Loucy (cell line): ENCODE data around the gene VTI1B.
"Not testable (repeated sequence)": the region's sequence is repeated elsewhere in the genome, so short reads cannot be mapped to it uniquely, and the experiment has no call there.

Experiments
- H2AFZ ChIP-seq: fragments of 200-600 bp; sonication (generic); 2 replicates; pipeline ENCODE4 v1.6.0; 2016; ENCODE audit warnings: antibody characterized with exemption, mild to moderate bottlenecking, low read length, moderate library complexity
- H3F3A ChIP-seq: fragments of 200-600 bp; 2 replicates; pipeline ENCODE4 v1.6.0; 2016; ENCODE audit warnings: antibody characterized with exemption, low read depth, mild to moderate bottlenecking
- H3K27me3 ChIP-seq: fragments of 200-600 bp; sonication (generic); 2 replicates; pipeline ENCODE4 v1.6.1; 2014; ENCODE audit warnings: low read length, mild to moderate bottlenecking; ENCODE audit not compliant: insufficient read depth, poor library complexity, severe bottlenecking
- H3K36me3 ChIP-seq: fragments of 200-600 bp; sonication (generic); 2 replicates; pipeline ENCODE4 v1.6.1; 2016; ENCODE audit warnings: low read length; ENCODE audit not compliant: insufficient read depth
- H3K4me1 ChIP-seq: fragments of 200-600 bp; sonication (generic); 2 replicates; pipeline ENCODE4 v1.5.1; 2014; ENCODE audit warnings: low read length, mild to moderate bottlenecking; ENCODE audit not compliant: insufficient read depth, poor library complexity, severe bottlenecking
- H3K4me2 ChIP-seq: fragments of 200-600 bp; sonication (generic); 2 replicates; pipeline ENCODE4 v1.6.0; 2014; ENCODE audit warnings: antibody characterized with exemption, low read length, low read depth, mild to moderate bottlenecking; ENCODE audit not compliant: poor library complexity, severe bottlenecking
- H3K4me3 ChIP-seq: fragments of 200-600 bp; sonication (generic); 2 replicates; pipeline ENCODE4 v1.5.1; 2014; ENCODE audit warnings: low read length, mild to moderate bottlenecking, mixed read lengths; ENCODE audit not compliant: poor library complexity, severe bottlenecking
- H3K79me2 ChIP-seq: fragments of 200-600 bp; sonication (generic); 2 replicates; pipeline ENCODE4 v1.6.1; 2014; ENCODE audit warnings: low read length; ENCODE audit not compliant: insufficient read depth
- H3K9ac ChIP-seq: fragments of 200-600 bp; sonication (generic); 2 replicates; pipeline ENCODE4 v1.6.0; 2014; ENCODE audit warnings: mild to moderate bottlenecking, low read depth, low read length, moderate library complexity; ENCODE audit not compliant: poor library complexity, severe bottlenecking
- H3K9me2 ChIP-seq: fragments of 200-600 bp; sonication (generic); replicated peaks from 2 replicates; pipeline ENCODE4 v1.6.1; 2016; ENCODE audit warnings: low read depth, low read length, mixed read lengths
- H3K9me3 ChIP-seq: fragments of 200-600 bp; sonication (generic); 2 replicates; pipeline ENCODE4 v1.6.1; 2014; ENCODE audit warnings: mild to moderate bottlenecking, antibody characterized with exemption, low read length, low read depth; ENCODE audit not compliant: insufficient read depth
- H4K20me1 ChIP-seq: fragments of 200-600 bp; sonication (generic); 2 replicates; pipeline ENCODE4 v1.6.0; 2014; ENCODE audit warnings: antibody characterized with exemption, low read length, mild to moderate bottlenecking; ENCODE audit not compliant: insufficient read depth, poor library complexity, severe bottlenecking
- EZH2phosphoT487 ChIP-seq: fragments of 200-600 bp; IDR thresholded peaks from 2 replicates; pipeline ENCODE4 v1.6.1; 2018; ENCODE audit warnings: antibody characterized with exemption, mild to moderate bottlenecking, moderate library complexity, borderline replicate concordance
- TF ChIP-seq, protein P1 (sequence below): fragments of 200-600 bp; sonication (generic); conservative IDR thresholded peaks from 2 replicates; pipeline ENCODE4 v1.5.1; 2014; ENCODE audit warnings: mild to moderate bottlenecking, antibody characterized with exemption, low read length

The VTI1B gene

GRCh38 chr14:67704484-67705089 is 30.2 kb upstream of the VTI1B start:
- H3K9me3 ChIP-seq, result peaks cover 8% of the 10 kb centered on the region; the same call in 1 of the 2 replicates
- no peak overlapping the region for H3K4me3 ChIP-seq
- H3K36me3 ChIP-seq, result no peaks in the 10 kb centered on the region
- no peaks in the 10 kb centered on the region for H3K79me2 ChIP-seq
- H3K4me1 ChIP-seq, result no peaks in the 10 kb centered on the region
- H3F3A ChIP-seq, result no peaks in the 10 kb centered on the region
- no peak overlapping the region for H3K9ac ChIP-seq
- no peak for TF ChIP-seq EZH2phosphoT487
- TF ChIP-seq, protein P1, sequence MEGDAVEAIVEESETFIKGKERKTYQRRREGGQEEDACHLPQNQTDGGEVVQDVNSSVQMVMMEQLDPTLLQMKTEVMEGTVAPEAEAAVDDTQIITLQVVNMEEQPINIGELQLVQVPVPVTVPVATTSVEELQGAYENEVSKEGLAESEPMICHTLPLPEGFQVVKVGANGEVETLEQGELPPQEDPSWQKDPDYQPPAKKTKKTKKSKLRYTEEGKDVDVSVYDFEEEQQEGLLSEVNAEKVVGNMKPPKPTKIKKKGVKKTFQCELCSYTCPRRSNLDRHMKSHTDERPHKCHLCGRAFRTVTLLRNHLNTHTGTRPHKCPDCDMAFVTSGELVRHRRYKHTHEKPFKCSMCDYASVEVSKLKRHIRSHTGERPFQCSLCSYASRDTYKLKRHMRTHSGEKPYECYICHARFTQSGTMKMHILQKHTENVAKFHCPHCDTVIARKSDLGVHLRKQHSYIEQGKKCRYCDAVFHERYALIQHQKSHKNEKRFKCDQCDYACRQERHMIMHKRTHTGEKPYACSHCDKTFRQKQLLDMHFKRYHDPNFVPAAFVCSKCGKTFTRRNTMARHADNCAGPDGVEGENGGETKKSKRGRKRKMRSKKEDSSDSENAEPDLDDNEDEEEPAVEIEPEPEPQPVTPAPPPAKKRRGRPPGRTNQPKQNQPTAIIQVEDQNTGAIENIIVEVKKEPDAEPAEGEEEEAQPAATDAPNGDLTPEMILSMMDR, result peak; percentile 83
- H3K4me2 ChIP-seq, result no peak overlapping the region
- H3K27me3 ChIP-seq, result no peaks in the 10 kb centered on the region
- H4K20me1 ChIP-seq, result no peaks in the 10 kb centered on the region
- H3K9me2 ChIP-seq, result no peaks in the 10 kb centered on the region
- H2AFZ ChIP-seq, result peak overlapping the region; percentile 66

- H2AFZ ChIP-seq, result peak overlapping the region; percentile 66
- no peak overlapping the region for H3K4me2 ChIP-seq
Observed at GRCh38 chr14:67703997-67704396, 29.6 kb upstream of the VTI1B start.

GRCh38 chr14:67701492-67701891 is 27.1 kb upstream of the VTI1B start, which contains the start of gene RDH12:
Gene RDH12, plus strand, starts transcription at chr14:67701886. Its CDS starts 20,757 bp downstream, at chr14:67722643.
- H3K9me3 ChIP-seq, H4K20me1 ChIP-seq, H3K36me3 ChIP-seq, H2AFZ ChIP-seq, H3K27me3 ChIP-seq, H3K9ac ChIP-seq, H3K79me2 ChIP-seq, H3K4me2 ChIP-seq, H3K4me3 ChIP-seq, H3K4me1 ChIP-seq, H3F3A ChIP-seq, H3K9me2 ChIP-seq: not testable (repeated sequence)

More at GRCh38 chr14:67703997-67704396, 29.6 kb upstream of the VTI1B start:
- Histone ChIP-seq H3K9me2 (no peaks in the 10 kb centered on the region), H3K27me3 (no peaks in the 10 kb centered on the region), H3K9me3 (peaks cover 6% of the 10 kb centered on the region; the same call in 1 of the 2 replicates), H3K4me3 (no peak overlapping the region), H3K36me3 (no peaks in the 10 kb centered on the region), H3K4me1 (no peaks in the 10 kb centered on the region), H3K9ac (no peak overlapping the region), H3K79me2 (no peaks in the 10 kb centered on the region), H4K20me1 (no peaks in the 10 kb centered on the region), H3F3A (no peaks in the 10 kb centered on the region)
- TF ChIP-seq, protein P1, result no peak
- TF ChIP-seq EZH2phosphoT487, result no peak

GRCh38 chr14:67698179-67698578 is 23.7 kb upstream of the VTI1B start:
- TF ChIP-seq EZH2phosphoT487, result no peak
- TF ChIP-seq, protein P1, result no peak
- Histone ChIP-seq H3K4me2 (no peak overlapping the region), H3K9ac (no peak overlapping the region), H3K4me1 (peaks cover 8% of the 10 kb centered on the region), H3K79me2 (peaks cover 24% of the 10 kb centered on the region), H3K27me3 (no peaks in the 10 kb centered on the region), H3F3A (no peaks in the 10 kb centered on the region), H2AFZ (no peak overlapping the region), H4K20me1 (peaks cover 11% of the 10 kb centered on the region), H3K9me3 (no peaks in the 10 kb centered on the region), H3K4me3 (no peak overlapping the region), H3K9me2 (no peaks in the 10 kb centered on the region), H3K36me3 (no peaks in the 10 kb centered on the region)
